ENCODE measurements around the gene STAG1.
"Not testable (repeated sequence)": the region's sequence is repeated elsewhere in the genome, so short reads cannot be mapped to it uniquely, and the experiment has no call there.

The STAG1 gene

GRCh38 chr3:136703429-136703828, 48.7 kb downstream of the STAG1 start:
- DNase-seq (ENCODE audit: low read depth in 2 of 2): no peak

DNA sequence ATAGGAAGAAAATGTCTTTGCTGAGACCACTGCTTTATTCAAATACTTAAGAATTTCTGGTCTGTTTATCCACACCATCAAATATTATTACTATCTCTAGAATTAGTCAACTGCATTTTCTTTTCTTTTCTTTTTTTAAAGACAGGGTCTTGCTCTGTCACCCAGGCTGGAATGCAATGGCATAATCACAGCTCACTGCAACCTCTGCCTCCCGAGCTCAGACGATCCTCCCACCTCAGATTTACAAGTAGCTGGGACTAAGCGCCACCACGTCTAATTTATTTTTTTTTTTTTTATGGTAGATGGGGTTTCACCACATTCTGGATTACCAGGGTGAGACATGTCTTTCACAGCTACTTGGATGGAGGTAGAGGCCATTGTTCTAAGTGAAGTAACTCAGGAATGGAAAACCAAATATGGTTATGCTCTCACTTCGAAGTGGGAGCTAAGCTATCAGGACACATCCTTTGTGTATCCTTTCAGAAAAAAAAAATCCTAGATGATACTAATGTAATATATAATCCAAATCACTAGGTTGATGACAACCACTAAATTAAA, 52.8 kb downstream of the STAG1 start:
- no peak for DNase-seq (ENCODE audit: low read depth in 2 of 2)

GRCh38 chr3:136698361-136698760, 53.8 kb downstream of the STAG1 start:
- DNase-seq (ENCODE audit: low read depth in 2 of 2): no peak

DNA sequence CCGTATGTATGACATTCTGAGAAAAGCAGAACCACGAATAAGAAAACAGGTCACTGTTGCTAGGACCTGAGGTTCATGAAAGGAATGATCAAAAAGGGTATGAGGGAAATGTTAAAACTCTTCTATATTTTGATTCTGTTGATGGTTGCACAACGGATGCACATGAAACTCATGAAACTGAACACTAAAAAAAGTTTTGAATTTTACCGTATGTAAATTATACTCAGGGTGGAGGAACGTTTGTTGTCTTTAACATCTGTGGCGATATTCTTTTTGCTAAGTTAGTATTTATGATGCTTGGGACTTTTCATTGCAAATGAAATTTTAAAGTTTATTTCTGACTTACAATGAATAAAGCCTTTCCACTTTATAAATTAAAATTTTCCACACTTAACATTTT, 55.4 kb downstream of the STAG1 start:
- DNase-seq (ENCODE audit: low read depth in 2 of 2): no peak

DNA sequence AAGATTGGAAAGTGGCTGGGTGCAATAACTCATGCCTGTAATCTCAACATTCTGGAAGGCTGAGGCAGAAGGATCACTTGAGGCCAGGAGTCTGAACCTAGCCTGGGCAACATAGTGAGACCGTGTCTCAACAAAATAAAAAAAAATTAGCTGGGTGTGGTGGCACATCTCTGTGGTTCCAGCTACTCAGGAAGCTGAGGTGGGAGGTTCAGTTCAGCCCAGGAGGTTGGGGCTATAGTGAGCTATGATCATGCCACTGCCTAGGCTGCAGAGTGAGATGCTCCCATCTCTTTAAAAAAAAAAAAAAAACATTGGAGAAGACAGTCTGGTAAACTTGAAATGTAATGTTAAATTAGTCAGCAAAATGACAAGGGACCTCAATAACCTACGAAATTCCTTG, 57.9 kb downstream of the STAG1 start:
- no peak for DNase-seq (ENCODE audit: low read depth in 2 of 2)

DNA sequence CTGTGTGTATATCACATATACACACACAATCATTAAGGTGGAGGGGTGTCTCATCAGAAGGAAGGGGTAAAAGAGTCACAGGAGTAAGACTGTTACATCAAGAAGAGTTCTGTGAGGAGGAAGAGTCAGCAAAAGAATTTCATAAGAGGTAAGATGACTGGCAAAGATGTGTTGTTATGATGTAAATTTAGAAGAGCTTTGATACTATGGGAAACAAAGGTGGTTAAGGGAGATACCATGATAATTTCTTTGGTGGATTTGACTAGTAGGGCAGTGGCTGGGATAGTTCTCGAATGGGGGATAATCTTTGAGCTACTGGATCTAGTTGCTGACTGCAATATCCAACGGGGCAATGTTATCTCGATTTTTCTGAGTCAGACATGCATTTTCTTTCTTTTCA, 61.6 kb downstream of the STAG1 start:
- DNase-seq (ENCODE audit: low read depth in 2 of 2): no peak

GRCh38 chr3:136685882-136686281, 66.3 kb downstream of the STAG1 start:
- DNase-seq (ENCODE audit: low read depth in 2 of 2): no peak

DNA sequence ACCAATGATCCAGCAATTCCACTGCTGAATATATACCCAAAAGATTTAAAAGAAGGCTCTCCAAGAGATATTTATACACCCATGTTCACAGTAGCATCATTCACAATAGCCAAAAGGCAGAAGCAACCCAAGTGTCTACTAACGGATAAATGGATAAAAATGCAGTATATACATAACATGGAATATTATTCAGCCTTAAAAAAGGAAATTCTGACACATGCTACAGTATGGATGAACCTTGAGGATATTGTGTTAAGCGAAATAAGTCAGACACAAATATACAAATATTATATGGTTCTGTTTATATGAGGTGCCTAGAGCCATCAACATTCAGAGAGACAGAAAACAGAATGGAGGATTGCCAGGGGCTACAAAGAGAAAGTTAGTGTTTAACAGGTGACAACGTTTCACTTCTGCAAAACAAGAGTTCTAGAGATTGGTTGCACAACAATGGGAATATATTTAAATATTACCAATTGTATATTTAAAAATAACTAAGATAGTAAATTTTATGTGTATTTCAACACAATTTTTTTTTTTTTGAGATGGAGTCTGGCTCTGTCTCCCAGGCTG, 69.4 kb downstream of the STAG1 start:
- DNase-seq (ENCODE audit: low read depth in 2 of 2): no peak

GRCh38 chr3:136678981-136679380, 73.2 kb downstream of the STAG1 start:
- DNase-seq (ENCODE audit: low read depth in 2 of 2): no peak

- no peak for DNase-seq (ENCODE audit: low read depth in 2 of 2)
Measured at GRCh38 chr3:136676009-136676408, 76.2 kb downstream of the STAG1 start.

DNA sequence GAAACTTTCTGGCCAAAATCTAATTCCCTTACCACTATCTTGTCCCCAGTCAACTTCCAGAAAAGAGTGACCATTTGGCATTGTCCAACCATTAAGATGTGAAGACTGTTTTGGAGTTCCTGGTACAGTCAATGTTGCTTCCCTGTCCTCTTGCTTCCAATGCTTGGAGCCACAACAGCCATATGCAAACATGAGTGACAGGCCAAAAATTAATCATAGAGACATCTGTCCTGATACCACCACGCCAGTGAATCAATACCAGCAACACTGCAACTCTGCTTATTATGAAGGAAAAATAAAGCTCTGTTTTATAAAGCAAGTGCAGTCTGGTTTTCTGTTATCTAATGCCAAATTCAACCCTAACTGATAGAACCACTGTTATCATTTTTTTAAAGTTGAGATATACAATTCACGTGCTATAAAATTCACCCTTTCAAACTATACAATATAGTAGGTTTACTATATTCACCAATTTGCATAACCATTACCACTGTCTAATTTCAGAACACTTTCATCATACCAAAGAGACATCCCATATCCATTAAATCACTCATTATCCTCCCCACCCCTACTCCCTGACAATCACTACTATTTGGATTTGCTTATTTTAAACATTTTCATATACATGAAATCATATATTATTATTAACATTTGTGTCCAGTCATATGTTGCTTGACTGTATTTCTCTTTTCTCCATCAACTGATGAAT, 76.9 kb downstream of the STAG1 start:
- no peak for DNase-seq (ENCODE audit: low read depth in 2 of 2)

GRCh38 chr3:136672457-136672856, 79.7 kb downstream of the STAG1 start:
- DNase-seq (ENCODE audit: low read depth in 2 of 2): no peak

DNA sequence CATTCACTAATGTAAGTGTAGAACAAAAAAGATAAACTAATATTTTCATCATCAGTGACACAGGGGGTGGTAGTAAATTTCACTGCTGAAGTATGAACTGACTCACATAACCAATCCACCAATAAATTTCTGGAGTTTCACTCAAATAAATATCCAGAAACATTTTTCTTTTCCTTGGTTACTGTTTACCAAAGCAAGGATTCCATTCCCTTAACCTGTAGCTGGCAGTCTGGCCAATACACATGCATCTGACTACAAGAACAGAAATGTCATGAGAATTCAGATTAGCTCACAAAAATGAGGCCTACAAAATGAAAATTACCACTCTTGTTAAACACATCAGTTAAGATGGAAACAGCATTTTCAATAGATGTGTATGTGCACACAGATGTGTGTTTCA, 80.3 kb downstream of the STAG1 start:
- DNase-seq (ENCODE audit: low read depth in 2 of 2): no peak

GRCh38 chr3:136670166-136670565, 82.0 kb downstream of the STAG1 start:
- no peak for DNase-seq (ENCODE audit: low read depth in 2 of 2)

- no peak for DNase-seq (ENCODE audit: low read depth in 2 of 2)
Measured at GRCh38 chr3:136667081-136667480, 85.1 kb downstream of the STAG1 start.

DNA sequence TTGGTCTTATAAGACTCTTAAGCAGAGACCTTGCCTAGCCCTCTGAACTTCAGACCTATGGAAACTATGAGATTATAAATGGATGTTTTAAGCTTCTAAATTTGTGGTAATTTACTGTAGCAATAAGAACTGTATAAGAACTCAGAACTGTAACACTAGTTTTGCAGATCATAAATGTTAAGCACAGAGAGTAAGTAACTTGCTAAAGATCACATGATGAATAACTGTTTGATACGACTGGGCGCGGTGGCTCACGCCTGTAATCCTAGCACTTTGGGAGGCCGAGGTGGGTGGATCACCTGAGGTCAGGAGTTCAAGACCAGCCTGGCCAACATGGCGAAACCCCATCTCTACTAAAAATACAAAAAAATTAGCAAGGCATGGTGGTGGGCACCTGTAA, 85.9 kb downstream of the STAG1 start:
- DNase-seq (ENCODE audit: low read depth in 2 of 2): not testable (repeated sequence)

DNA sequence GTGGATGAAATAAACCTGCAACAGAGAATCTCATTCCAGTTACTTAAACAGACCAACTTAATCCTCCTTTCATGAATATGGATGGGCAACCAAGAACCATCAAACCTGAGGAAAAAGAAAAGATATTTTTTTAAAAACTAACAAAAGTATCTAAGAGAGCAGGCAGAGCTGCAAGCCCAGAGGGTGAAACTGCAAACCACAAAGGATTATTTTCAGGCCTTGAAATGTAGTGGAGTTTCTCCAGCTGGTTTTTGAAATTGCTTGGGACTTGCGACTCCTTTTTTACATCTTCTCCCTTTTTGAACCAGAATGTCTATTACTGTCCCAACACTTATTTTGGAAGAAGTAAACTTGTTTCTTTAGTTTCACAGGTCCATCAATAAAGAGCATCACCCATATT, 87.4 kb downstream of the STAG1 start:
- DNase-seq (ENCODE audit: low read depth in 2 of 2): no peak

DNA sequence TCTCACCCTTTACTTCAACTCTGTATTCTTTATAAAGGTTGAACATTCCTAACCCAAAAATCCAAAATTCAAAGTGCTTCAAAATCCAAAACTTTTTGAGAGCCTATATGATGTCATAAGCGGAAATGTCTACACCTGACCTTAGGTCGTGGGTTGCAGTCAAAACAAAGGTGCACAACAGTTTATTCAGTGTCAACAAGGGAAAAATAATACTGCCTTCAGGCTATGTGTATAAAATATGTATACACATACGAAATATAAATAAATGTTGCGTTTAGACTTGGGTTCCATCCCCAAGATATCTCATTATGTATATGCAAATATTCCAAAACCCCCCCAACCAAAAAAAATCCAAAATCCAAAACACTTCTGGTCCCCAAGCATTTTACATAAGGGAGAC, 90.9 kb downstream of the STAG1 start:
- DNase-seq (ENCODE audit: low read depth in 2 of 2): no peak

DNA sequence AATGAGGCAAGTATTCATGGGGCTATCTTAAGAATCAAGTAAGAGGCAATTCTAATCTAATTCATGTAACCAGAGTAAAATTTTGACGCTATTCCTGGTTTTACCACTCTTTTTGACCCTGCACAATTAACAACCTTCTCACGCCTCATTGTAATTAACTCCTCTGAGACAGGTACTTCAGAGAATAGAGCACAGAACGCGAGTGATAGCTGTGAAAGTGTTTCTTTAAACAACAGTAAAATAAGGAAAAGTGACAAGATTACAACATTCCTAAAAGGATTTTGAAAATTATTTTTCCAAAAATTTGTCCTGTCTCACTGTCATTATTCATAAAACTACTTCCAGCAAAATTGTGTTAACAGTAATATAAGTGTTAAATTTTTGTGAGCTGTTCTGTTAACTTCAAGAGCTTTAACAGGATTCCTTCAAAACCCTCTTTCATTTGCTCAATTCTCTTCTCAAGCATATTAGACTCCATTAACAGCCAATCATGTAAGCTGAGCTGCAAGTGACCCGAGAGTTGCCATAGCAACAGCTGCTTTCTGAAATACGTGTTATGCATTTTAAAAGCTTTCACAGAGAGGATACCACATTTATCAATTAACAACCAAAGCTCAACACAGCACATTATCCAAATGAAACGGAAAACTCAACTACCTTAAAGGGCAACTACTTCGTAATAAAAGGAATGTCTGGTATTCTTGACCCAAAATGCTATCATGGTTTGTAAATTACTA, 93.1 kb downstream of the STAG1 start:
- DNase-seq (ENCODE audit: low read depth in 2 of 2): no peak

DNA sequence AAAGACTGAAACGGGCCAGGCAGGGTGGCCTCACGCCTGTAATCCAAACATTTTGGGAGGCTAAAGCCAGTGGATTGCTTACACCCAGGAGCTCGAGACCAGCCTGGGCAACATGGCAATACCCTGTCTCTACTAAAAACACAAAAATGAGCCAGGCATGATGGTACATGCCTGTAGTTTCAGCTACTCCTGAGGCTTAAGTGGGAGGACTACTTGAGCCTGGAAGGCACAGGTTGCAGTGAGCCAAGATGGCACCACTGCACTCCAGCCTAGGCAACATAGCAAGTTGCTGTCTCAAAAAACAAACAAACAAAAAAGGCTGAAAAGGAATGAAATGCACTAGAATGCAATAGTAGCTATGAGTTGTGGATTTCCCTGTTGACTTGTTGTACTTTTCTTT, 94.7 kb downstream of the STAG1 start:
- DNase-seq (ENCODE audit: low read depth in 2 of 2): no peak

DNA sequence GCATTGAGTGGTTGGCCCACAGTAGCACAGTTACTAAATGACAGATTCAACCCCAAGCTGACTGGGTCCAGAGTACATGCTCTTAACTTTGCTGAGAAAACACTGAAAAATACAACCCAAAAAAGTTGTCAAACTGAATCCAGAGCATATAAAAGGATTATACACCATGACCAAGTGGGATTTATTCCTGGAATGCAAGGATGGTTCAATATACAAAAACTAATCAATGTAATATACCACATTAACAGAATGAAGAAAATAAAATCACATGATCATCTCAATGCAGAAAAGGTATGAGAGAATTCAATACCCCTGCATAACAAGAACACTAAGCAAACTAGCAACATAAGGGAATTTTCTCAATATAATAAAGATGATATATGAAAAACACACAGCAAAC, 98.5 kb downstream of the STAG1 start:
- DNase-seq (ENCODE audit: low read depth in 2 of 2): no peak

GRCh38 chr3:136651581-136651980, 100.6 kb downstream of the STAG1 start:
- DNase-seq (ENCODE audit: low read depth in 2 of 2): no peak

DNA sequence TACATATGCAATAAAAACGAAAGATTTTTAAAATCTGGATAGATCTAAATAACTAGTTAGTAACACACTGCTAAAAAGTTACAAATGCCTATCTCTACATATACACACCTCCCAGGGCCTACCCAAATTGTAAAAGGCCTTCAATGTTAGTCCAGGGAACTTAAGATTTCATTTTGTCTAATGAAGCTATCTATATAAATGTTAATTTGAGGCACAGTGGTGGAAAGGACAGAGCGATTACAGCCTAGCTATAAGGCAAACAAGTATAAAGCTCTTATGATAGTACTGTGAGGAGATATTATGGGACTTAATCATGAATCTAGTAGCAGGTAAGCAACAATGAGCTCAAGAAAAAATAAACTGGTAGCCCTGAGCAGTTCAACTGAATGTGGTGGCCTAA, 101.7 kb downstream of the STAG1 start:
- no peak for DNase-seq (ENCODE audit: low read depth in 2 of 2)
